A549 (cell line): ENCODE results near the gene AAR2. TPM values are rescaled to one million over a fixed set of nuclear protein-coding genes. Genes with fewer than 3 reads are reported as not detected.

Experiments
- ATAC-seq, 2 experiments: fragments of 200-7000 bp in 1 of 2; fragments of >200 bp in 1 of 2; cut with Nextera tagmentation in 1 of 2; cut with Tn5 transposase in 1 of 2; 3 replicates each; pipeline versions ENCODE4 v1.8.0 to v1.9.1; 2018 to 2020; ENCODE audit warnings: mild to moderate bottlenecking in 1 of 2, moderate library complexity in 1 of 2
- CTCF ChIA-PET: fragments of 300-600 bp; sonication (Branson Sonifier 250); formaldehyde crosslinking; extraction: SDS; loops from one replicate; lab custom pipeline; 2021; ENCODE audit warnings: antibody characterized with exemption, inconsistent platforms; lab: Yijun Ruan, JAX
- POLR2A ChIA-PET: fragments of 350-600 bp; formaldehyde crosslinking; extraction: SDS; loops from one replicate; lab custom pipeline; 2021; ENCODE audit warnings: antibody characterized with exemption, inconsistent platforms; lab: Yijun Ruan, JAX
- DNase-seq, 2 experiments: peaks; one replicate each; pipeline versions ENCODE4 v3.0.0 to v3.0.0-alpha.2; 2011 to 2016; ENCODE audit warnings: low read depth in 1 of 2, low spot score in 1 of 2
- FAIRE-seq: peaks from 2 replicates; lab custom pipeline; 2011; peaks lifted over from hg19 to GRCh38; lab: Jason Lieb, UNC
- H3K27ac ChIP-seq, 2 experiments: fragments of >200 bp; sonication (Bioruptor Twin); formaldehyde crosslinking; 3 replicates each; pipeline ENCODE4 v1.5.1; 2016 to 2017
- H3K4me1 ChIP-seq: fragments of >200 bp; sonication (Bioruptor Twin); formaldehyde crosslinking; 3 replicates; pipeline ENCODE4 v1.6.1; 2016
- H3K4me2 ChIP-seq: fragments of >200 bp; sonication (Bioruptor Twin); formaldehyde crosslinking; 3 replicates; pipeline ENCODE4 v1.6.1; 2016
- H3K4me3 ChIP-seq: fragments of >200 bp; sonication (Bioruptor Twin); formaldehyde crosslinking; 3 replicates; pipeline ENCODE4 v1.5.1; 2016
- H3K9me3 ChIP-seq: fragments of >200 bp; sonication (Bioruptor Twin); formaldehyde crosslinking; 3 replicates; pipeline ENCODE4 v1.6.1; 2016
- CBX8 ChIP-seq: fragments of 200-600 bp; sonication (generic); IDR thresholded peaks from 2 replicates; pipeline ENCODE4 v1.6.1; 2016
- CHD2 ChIP-seq: fragments of 150-350 bp; IDR thresholded peaks from 2 replicates; pipeline ENCODE4 v1.6.1; 2014; ENCODE audit warnings: low read length; ENCODE audit not compliant: partially characterized antibody
- EHF ChIP-seq: fragments of 250-450 bp; sonication (Bioruptor Pico); IDR thresholded peaks from 2 replicates; pipeline ENCODE4 v1.5.0; 2020; ENCODE audit warnings: mild to moderate bottlenecking
- ELK1 ChIP-seq: fragments of 150-350 bp; IDR thresholded peaks from 2 replicates; pipeline ENCODE4 v1.6.1; 2014; ENCODE audit warnings: low read depth, mild to moderate bottlenecking, low read length
- EP300 ChIP-seq, 2 experiments: fragments of >200 bp; sonication (Bioruptor Twin); formaldehyde crosslinking; IDR thresholded peaks; 2 replicates in 1 of 2; 3 replicates in 1 of 2; pipeline ENCODE4 v1.6.1; 2016 to 2017
- ESRRA ChIP-seq: fragments of 150-350 bp; IDR thresholded peaks from 2 replicates; pipeline ENCODE4 v1.6.1; 2014; ENCODE audit warnings: mild to moderate bottlenecking, low read length, borderline replicate concordance
- HES2 ChIP-seq: fragments of >200 bp; sonication (Bioruptor Twin); formaldehyde crosslinking; IDR thresholded peaks from 2 replicates; pipeline ENCODE4 v1.6.1; 2016
- HOXB13 ChIP-seq: fragments of 250-450 bp; sonication (Bioruptor Pico); IDR thresholded peaks from 2 replicates; pipeline ENCODE4 v1.5.0; 2020; ENCODE audit warnings: low read depth, mild to moderate bottlenecking, moderate library complexity
- HOXB5 ChIP-seq: fragments of 250-450 bp; sonication (Bioruptor Pico); IDR thresholded peaks from 2 replicates; pipeline ENCODE4 v1.5.0; 2020; ENCODE audit warnings: mild to moderate bottlenecking, moderate library complexity
- JUN ChIP-seq, 2 experiments: fragments of >200 bp; sonication (Bioruptor Twin); formaldehyde crosslinking; IDR thresholded peaks; 2 replicates in 1 of 2; 3 replicates in 1 of 2; pipeline ENCODE4 v1.6.1; 2016 to 2017
- JUNB ChIP-seq: fragments of >200 bp; sonication (Bioruptor Twin); formaldehyde crosslinking; IDR thresholded peaks from 2 replicates; pipeline ENCODE4 v1.6.1; 2016
- KDM5A ChIP-seq: fragments of 200-600 bp; sonication (generic); IDR thresholded peaks from 2 replicates; pipeline ENCODE4 v1.6.1; 2016; ENCODE audit warnings: antibody characterized with exemption, mild to moderate bottlenecking
- MAX ChIP-seq: IDR thresholded peaks from 2 replicates; pipeline ENCODE4 v1.6.1; 2012
- NFE2L2 ChIP-seq: fragments of 150-350 bp; conservative IDR thresholded peaks from 2 replicates; pipeline ENCODE4 v1.6.1; 2014; ENCODE audit warnings: low read length
- NR3C1 ChIP-seq: fragments of >200 bp; sonication (Bioruptor Twin); formaldehyde crosslinking; IDR thresholded peaks from 3 replicates; pipeline ENCODE4 v1.6.1; 2017
- RAD21 ChIP-seq, 2 experiments: fragments of >200 bp in 1 of 2; sonication (Bioruptor Twin) in 1 of 2; formaldehyde crosslinking in 1 of 2; IDR thresholded peaks in 1 of 2; conservative IDR thresholded peaks in 1 of 2; 2 replicates in 1 of 2; 3 replicates in 1 of 2; pipeline ENCODE4 v1.6.1; 2012 to 2018; ENCODE audit warnings: inconsistent platforms in 1 of 2
- RARB ChIP-seq: fragments of 250-450 bp; sonication (Bioruptor Pico); IDR thresholded peaks from 2 replicates; pipeline ENCODE4 v1.8.0; 2021; ENCODE audit warnings: mild to moderate bottlenecking, moderate library complexity
- RCOR1 ChIP-seq: fragments of 150-350 bp; IDR thresholded peaks from 2 replicates; pipeline ENCODE4 v1.6.1; 2014; ENCODE audit warnings: antibody characterized with exemption, low read length, low read depth
- REST ChIP-seq: fragments of 200-600 bp; sonication (generic); IDR thresholded peaks from 2 replicates; pipeline ENCODE4 v1.6.1; 2016; ENCODE audit warnings: antibody characterized with exemption, mild to moderate bottlenecking, moderate library complexity
- SREBF2 ChIP-seq: fragments of 450-650 bp; IDR thresholded peaks from 2 replicates; pipeline ENCODE4 v1.6.1; 2014; ENCODE audit warnings: mild to moderate bottlenecking, moderate library complexity
- TP53 ChIP-seq: fragments of 250-450 bp; sonication (Bioruptor Pico); IDR thresholded peaks from 2 replicates; pipeline ENCODE4 v1.5.0; 2021; ENCODE audit warnings: mild to moderate bottlenecking, moderate library complexity
- USF2 ChIP-seq: fragments of 450-650 bp; IDR thresholded peaks from 2 replicates; pipeline ENCODE4 v1.6.1; 2014; ENCODE audit warnings: antibody characterized with exemption
- ZFP36 ChIP-seq: fragments of 450-650 bp; IDR thresholded peaks from 2 replicates; pipeline ENCODE4 v1.6.1; 2014; ENCODE audit warnings: borderline replicate concordance; ENCODE audit not compliant: partially characterized antibody
- ZNF302 ChIP-seq: fragments of 250-450 bp; sonication (Bioruptor Pico); IDR thresholded peaks from 2 replicates; pipeline ENCODE4 v1.9.0; 2021; ENCODE audit warnings: inconsistent platforms, mild to moderate bottlenecking, moderate library complexity
- WGBS: methylation state at CpG from one replicate; pipeline ENCODE4 v1.1.6; 2017; ENCODE audit errors: missing lambda C conversion rate; 5-methylcytosine and 5-hydroxymethylcytosine counted together
- polyA plus RNA-seq, 4 experiments: library from polyadenylated mRNA; depleted of rRNA in 3 of 4; stranded (reverse); fragments of >200 nt; fragmentation: RNase III in 1 of 4; extraction: RNeasy Plus Mini Kit Qiagen cat#74134 plus additional on column Dnase treatment in 1 of 4; gene quantifications; 2 replicates in 3 of 4; 3 replicates in 1 of 4; pipeline ENCODE4 v1.2.3, GENCODE V29; 2011 to 2017

Gene AAR2
- polyA plus RNA-seq, 2 of the 4 experiments (the other 2 are of a cell fraction) = 26.8 to 29.2 TPM

GRCh38 chr20:36259177-36260061 lies 23.1 kb downstream of the AAR2 start:
- 86% methylated on average over 16 of the region's 16 CpGs for WGBS
- Histone ChIP-seq H3K27ac (no peak overlapping the region), H3K4me1 (no peaks in the 10 kb centered on the region), H3K4me3 (no peak overlapping the region), H3K9me3 (no peaks in the 10 kb centered on the region), H3K4me2 (no peak overlapping the region)
- DNase-seq (no peak), ATAC-seq (peak in 1 of 2 experiments; percentile 22; a peak in 1 of 6 replicates), FAIRE-seq (no peak)
- ChIA-PET CTCF (interaction anchor here (0.8 to 2.9 kb wide), 3 partner anchors 9 to 14 kb away, joined by 3 to 9 read pairs (median 3); no protein-coding TSS in a partner anchor), POLR2A (no interaction called here)
- TF ChIP-seq RCOR1 (no peak), EP300 (IDR thresholded peaks at IDR 0.05) (no peak), NR3C1 (no peak), CHD2 (no peak), CBX8 (no peak), JUNB (no peak), EHF (CRISPR knock-in tag) (no peak), HOXB5 (CRISPR knock-in tag) (no peak), ZFP36 (no peak), HES2 (no peak), HOXB13 (CRISPR knock-in tag) (no peak), TP53 (CRISPR knock-in tag) (no peak), RARB (CRISPR knock-in tag) (no peak), USF2 (no peak)

- TF ChIP-seq SREBF2 = no peak
- TF ChIP-seq RAD21 (conservative IDR thresholded peaks at IDR 0.05 in 1 of 2, IDR thresholded peaks at IDR 0.05 in 1 of 2) = no peak
- CTCF ChIA-PET = interaction anchor here (0.6 to 3.3 kb wide), 3 partner anchors 13 to 596 kb away, joined by 4 to 12 read pairs (median 9); no protein-coding TSS in a partner anchor
- FAIRE-seq (no peak), DNase-seq (no peak), ATAC-seq (peak; percentile 36 to 43; a peak in 3 of 6 replicates)
- no peaks in the 10 kb centered on the region for H3K4me1 ChIP-seq
- WGBS = 61% methylated on average over 7 of the region's 7 CpGs
- no peak overlapping the region for H3K4me3 ChIP-seq
- no peak overlapping the region for H3K27ac ChIP-seq
- POLR2A ChIA-PET = no interaction called here
- no peaks in the 10 kb centered on the region for H3K9me3 ChIP-seq
- H3K4me2 ChIP-seq = no peak overlapping the region
These were observed 24.0 kb downstream of the AAR2 start for GRCh38 chr20:36260316-36260715.

GRCh38 chr20:36261389-36262105 lies 25.3 kb downstream of the AAR2 start:
- Histone ChIP-seq H3K4me1 (no peaks in the 10 kb centered on the region), H3K4me2 (no peak overlapping the region), H3K9me3 (no peaks in the 10 kb centered on the region), H3K4me3 (no peak overlapping the region), H3K27ac (no peak overlapping the region)
- ATAC-seq (peak; percentile 13 to 21; a peak in 2 of 6 replicates), FAIRE-seq (no peak), DNase-seq (no peak)
- 76% methylated on average over 12 of the region's 12 CpGs for WGBS
- POLR2A ChIA-PET = no interaction called here
- CTCF ChIA-PET = interaction anchor here (2.9 to 3.3 kb wide), 2 partner anchors 12 to 178 kb away, joined by 9 to 12 read pairs; no protein-coding TSS in a partner anchor
- no peak for TF ChIP-seq ZNF302 (CRISPR knock-in tag)
- no peak for TF ChIP-seq ELK1
- no peak for TF ChIP-seq KDM5A
- no peak for TF ChIP-seq NFE2L2
- no peak for TF ChIP-seq ESRRA
- TF ChIP-seq HES2 = no peak
- TF ChIP-seq JUN (IDR thresholded peaks at IDR 0.05) = no peak
- TF ChIP-seq NR3C1 = no peak
- no peak for TF ChIP-seq MAX
- TF ChIP-seq REST = no peak
- TF ChIP-seq EP300 (IDR thresholded peaks at IDR 0.05) = no peak
